GM19467 (cell line): ENCODE results near the gene ERFE.
"Not testable (repeated sequence)": the region's sequence is repeated elsewhere in the genome, so short reads cannot be mapped to it uniquely, and the experiment has no call there.

Source experiments
- ATAC-seq: cut with Tn5 transposase; IDR thresholded peaks from one replicate; pipeline ENCODE4 v1.9.1; 2021; ENCODE audit warnings: mild to moderate bottlenecking, moderate library complexity; ENCODE audit not compliant: unreplicated experiment

The ERFE gene

DNA sequence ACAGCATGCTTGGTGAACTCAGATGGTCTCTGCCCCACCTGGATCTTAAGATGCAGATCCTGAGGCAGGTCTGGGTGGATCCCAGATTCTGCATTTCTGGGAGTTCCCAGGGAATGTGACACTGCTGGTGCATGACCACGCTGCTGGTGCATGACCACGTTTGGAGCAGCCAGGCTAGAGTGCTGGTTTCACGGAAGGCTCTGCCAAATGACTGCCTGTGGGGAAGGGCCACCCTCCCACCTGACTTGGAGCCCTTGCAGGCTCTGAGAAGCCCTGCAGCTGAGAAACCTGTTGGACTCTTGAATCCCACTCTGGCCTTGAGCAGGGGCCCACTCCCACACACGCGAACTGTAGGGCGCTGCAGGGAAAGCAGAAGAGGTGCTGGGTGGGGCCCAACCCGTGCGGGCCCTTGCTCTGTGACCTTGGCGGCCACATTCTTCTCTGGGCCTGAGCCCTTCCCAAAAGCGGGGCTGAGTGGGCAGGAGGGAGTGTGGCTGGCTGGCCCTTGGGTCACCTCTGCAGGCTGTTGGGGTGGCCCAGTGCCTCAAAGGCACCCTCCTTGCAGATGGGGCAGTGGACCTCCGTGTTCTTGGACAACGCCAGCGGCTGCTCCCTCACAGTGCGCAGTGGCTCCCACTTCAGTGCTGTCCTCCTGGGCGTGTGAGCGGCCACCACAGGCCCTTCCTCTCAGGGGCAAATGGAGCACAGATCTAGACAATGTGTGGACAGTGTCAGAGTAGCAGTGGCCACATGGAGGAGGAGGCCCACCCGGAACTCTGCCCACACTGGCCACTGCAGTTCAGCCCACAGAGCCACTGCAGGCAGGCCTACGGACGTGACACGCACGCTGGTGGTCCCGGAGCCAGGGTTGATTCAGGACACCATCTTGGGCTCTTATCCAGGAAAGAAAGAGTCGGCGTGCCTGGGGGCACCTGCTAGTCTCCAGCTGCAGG is 7.9 kb downstream of the ERFE start:
- ATAC-seq: no peak

DNA sequence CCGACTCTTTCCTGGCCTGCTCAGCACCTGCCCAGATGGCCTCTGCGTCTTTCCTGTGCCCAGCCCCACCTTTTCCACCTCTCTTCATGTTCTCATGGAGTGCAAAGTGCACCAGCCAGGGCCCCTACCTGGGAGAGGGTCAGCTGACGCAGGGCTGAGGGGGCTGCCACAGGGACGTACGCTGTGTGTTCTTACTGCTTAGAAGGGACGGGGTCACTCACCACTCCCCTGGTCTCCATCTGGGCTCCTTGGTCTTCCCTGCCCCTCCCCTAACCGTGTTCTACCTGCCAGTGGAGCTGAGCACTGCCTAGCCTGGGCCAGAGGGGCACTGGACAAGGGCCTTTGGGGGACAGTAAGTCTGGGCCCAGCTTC is 8.6 kb downstream of the ERFE start:
- ATAC-seq: no peak

DNA sequence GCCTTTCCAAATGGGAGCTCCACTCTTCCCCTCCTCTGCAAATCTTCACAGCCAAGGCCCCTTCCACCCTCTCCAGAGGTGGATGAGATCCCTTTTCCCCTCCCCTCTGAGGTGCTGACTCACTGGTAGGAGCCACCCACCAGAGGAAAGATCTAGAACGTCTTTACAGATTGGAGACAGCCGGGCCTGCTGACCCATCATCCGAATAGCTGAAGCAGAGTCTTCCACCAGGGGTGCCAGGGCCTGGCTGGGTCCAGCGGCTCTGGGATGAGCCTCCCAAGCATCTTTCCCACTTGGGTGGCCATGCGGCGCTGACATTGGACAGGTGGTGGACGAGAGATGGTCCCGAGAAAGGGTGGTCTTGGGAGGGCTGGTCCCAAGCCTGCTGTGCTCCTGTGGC is 9.0 kb downstream of the ERFE start:
- ATAC-seq: no peak

DNA sequence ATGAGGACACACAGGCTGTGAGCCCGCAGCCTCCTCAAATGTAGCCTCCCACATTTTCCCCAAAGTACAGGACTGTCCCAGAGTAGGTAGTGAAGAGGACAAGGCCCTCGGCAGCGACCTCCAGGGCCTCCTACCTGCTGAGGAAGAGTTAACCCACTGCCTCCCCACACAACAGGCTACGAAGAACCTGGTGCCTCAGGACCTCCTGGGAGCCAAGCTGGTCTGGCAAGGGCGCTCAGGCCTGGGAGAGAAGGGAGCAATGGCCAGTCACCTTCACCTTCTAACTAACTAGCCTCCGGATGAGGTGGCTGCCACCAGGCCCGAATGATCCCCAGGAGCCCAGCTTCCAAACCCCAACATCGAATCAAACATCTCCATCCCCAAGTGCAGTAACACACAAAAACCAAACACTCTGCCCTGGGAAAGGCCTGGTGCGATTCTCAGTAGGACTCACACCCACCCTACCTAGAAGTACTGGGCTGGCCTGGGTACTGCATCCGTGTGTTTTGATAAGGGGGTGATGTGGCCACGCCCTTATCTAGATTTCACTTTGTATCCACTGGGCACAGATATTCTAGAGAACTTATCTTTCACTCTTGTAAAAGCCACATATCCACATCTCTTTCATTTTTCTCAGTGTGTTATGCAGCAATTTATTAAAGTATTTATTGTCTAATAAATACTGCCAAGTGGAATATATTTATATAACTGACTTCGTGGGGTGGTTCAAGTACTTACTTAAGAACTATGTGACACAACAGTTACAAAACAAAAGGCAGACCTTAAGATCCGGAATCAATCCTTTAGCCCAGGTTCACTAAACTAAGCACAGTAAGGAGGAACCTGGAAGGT is 9.7 kb downstream of the ERFE start:
- ATAC-seq: no peak

DNA sequence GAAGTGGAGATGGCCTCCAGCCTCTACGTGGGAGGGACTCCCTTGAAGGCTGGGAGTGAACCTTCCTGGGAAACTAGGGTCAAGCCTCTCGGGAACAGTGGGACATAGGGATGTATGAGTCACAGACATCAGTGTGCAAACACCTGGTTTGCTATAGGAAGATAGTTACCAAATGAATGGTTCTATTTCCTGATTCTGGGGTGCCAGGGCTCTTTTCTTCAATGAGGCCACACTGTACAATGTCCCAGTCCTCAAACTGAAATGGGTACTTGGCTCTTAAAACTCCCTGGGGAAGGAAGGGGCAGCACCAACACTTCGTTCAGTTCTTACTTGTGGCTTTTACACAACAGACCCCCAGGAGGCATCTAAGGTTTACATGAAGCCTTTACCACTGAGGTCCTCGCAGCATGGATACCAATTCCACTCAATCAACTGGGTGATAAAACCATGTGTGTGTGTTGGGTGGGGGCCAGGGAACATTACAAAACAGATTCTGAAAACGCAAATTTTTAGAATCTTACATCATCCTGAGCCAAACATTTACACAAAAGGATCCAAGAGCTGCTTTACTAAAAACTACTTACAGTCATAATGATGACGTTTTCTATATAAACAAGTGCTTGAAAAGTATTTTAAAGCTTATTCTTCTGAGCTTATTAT is 10.4 kb downstream of the ERFE start:
- no peak for ATAC-seq

DNA sequence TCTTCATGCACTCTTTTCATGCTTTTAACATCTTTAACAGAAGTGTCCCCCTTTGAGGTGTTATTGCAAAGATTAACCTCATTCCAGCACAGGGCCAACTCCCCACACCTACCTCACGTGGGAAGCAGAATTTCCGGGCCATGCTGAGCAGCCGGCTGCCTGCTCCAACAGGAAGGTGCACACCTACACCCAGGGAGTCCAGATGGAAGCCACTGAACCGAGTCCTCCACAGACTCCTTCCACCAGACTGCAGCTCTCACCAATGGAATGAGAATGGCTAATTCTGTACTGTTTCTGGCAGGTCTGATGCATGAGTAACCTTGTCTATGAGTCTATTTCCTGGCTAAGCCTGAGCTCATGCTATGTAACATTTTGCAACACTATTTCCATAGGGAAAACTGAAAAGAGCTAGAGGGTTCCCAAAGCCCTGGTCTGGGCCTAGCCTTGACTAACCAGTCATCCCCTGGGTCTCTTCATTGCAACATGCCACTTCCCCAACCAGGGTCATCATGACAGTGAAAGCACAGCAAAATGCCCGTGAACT is 11.0 kb downstream of the ERFE start:
- ATAC-seq: no peak

DNA sequence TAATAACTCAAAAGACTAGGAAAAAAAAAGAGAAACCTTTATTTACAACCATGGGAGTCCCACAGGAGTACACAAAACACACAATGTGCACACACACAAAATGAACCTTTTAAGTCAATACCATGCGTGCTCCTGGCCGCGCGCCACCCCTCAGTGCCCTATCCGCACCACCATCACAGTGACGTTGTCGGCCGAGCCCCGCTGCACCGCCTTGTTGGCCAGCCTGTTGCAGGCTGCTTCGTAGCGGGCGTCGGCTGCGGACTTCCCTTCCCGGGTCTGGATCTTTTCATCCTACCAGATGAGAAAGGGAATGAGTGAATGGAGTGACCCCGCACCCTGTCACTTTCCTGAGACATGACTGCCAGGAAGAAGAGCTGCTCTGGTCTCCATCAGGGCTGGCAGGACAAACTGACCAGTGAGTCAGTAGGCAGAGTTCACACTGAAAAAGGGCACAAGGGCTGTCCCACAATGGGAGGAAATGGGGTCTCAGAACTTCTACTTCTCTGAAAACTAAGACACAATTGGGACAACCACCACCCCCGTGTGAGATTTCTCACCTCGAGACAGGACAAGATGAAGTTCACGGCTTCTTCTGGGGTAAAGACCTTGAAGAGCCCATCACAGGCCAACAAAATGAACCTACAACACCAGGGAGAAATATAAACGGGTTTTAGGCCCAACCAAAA is 11.8 kb downstream of the ERFE start:
- ATAC-seq: no peak

DNA sequence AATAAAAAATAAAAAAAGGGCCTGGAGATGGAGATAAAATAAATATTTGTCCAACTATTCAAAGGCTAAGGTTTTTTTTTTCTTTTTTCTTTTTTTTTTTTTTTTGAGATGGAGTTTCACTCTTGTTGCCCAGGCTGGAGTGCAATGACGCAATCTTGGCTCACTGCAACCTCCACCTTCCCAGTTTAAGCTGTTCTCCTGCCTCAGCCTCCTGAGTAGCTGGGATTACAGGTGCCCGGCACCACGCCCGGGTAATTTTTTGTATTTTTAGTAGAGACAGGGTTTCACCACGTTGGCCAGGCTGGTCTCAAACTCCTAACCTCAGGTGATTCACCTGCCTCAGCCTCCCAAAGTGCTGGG is 12.3 kb downstream of the ERFE start:
- not testable (repeated sequence) for ATAC-seq

DNA sequence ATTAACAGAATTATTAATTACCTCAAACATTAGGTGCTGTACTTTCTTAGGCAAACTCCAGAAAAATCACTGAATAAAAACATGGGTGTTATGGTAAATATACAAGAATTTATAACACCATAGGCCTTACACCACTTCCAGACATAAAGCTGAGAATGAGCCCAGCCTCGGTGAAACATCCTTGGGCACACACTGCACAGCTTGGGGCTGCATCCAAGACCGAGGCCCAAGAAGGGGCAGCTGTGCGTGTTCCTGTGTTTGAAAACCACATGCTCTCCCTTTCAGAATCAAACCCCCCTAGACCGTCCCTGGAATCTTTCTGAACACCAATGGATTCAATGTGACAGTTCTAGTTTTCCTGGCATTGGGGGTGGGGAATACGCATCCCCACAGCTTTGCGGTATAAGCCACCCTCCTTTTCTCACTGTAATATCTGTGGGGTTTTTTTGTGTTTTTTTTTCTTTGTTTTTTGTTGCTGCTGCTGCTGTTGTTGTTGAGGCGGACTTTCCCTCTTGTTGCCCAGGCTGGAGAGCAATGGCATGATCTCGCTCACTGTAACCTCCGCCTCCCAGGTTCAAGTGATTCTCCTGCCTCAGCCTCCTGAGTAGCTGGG is 12.9 kb downstream of the ERFE start:
- ATAC-seq: no peak

DNA sequence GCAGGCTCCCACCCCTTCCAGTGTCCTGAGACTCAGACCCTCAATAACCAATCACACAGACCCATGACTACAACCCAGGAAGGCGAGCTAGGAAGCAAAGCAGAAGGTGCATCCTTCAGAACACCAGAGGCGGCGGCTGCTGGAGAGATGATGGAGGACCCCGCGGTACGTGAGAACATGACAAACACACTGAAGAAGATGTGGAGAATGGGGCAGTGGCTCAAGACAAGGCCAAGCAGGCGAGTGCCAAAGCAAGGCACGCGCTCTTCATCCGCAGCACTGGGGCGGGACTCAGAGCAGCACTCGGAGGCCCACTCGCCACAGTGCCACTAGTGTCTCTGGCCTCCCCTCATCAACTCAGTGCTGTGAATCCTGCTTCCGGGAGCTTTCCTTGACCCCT is 13.7 kb downstream of the ERFE start:
- no peak for ATAC-seq

DNA sequence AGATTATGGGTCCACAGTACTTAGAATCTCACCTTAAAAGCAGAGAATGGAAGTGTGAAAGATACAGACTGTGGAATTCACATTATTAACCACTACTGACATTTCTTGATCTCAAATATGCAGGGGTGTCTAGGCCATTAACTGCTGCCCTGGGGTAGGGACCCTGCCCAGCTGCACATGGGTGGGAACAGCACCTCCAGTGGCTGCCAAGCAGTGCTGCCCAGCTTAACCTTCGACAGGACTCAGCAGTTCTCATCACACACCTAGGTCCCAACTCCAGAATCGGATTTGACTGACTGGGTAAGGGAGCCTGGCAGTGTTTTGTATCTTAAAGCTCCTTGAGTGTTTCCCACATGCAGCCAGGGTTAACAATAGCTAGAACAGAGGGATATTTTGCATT is 14.9 kb downstream of the ERFE start:
- ATAC-seq: no peak

DNA sequence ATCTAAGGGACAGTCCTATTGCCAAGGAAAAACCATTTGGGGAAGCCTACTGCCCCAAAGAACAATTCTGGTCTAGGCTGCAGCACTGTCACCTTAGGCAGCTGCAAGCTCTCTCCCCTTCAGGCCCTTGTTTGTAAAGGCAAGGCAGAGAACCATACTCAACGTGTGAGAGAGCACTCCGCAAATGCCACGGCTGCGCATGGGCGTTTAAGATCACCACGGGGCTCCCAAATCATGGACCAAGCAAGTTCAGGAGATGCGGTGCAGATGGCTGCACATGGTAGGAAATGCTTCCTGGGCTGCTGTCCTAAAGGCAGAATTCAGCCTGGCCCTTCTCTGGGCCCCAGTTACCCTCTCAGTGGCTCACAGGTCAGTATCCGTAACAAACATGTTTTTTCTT is 15.5 kb downstream of the ERFE start:
- ATAC-seq: no peak

DNA sequence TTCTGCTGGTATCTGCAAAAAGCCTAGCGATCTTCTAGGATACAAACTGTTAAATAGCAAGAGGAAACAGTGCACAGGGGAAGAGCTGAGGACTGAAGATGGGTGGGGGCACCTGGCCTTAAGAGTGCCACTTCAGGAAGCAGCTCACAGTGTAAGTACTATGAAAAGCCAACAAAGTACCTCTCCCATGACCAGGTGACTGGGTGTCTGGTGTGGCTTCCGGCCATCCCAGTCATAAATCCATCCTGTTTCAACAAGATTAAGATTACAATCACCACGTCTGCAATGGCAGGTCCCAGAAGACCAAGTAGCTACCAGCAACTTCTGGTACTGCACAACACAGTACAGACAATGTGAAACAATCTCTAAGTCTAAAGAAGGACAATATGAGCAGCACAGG is 15.9 kb downstream of the ERFE start:
- no peak for ATAC-seq

DNA sequence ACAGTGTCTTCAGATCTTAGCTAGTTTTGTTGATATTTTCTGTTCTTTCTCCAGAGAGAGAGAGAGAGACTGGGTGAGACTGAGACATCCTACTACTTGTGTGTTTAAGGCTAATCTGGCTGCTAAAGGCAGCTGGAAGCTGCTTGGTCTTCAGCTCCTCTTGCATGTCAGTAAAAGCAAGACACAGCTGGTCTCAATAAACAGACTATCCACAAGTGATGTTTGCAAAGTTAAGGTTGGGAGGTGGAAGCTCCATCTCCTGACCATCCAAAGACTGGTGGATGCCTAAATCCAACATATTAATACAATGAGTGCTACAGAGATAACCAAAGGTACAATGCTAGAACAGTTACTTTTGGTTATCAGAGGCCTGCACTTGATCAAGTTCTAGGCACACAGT is 17.8 kb downstream of the ERFE start:
- no peak for ATAC-seq

DNA sequence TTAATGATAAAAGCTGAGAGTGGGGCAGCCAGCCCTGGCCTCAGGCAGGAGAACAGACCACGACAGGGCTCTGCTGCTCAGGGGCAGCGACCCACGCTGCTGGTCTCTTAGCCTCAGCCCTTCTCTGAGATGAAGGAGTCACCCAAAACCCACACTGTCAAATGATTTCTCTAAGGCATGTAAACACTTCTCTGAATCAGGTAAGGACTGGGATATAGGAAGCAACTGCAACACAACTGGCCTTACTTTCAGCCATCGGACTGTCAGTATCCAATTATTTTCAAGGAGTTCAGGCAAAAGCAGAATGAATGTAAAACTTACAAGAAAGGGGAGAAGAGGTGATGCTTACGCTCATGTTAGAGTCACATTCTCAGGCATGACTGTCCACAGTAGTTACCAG is 21.8 kb downstream of the ERFE start:
- no peak for ATAC-seq

DNA sequence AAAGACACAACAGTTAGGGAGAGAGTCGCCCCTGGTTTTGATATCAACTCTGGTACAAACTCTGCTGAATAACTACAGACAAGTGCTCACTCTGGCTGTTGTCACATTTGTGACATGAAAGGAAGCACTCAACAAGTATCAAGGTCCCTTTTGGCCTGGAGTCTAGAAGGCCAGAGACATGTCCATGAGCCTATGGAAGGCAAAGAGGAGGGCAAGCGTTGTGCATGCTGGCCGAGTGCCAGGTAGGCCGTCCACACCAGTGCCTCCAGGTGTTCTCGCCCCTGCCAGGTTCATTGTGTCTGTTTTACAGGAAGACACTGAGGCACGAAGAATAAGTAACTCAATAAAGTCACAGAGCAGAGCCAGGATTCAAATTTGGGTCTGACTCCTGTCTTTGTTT is 23.6 kb downstream of the ERFE start:
- ATAC-seq: no peak

DNA sequence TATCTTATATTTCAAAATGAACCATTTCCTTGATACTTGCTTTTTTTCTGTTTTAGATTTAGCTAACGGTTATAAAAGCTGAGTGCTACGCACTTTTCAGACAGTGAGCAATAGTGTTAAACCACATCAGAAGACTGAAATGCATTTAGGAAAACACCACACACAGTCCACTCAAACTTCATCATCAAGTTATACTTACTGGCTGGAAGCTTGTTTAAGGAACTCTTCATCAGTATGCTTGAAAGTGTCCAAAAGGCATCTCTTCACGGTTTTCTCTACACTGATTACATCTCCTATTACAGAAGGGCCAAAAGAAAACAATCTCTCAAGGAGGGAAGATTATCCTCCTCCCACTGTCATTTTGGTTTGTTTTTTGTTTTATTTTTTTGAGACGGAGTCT is 25.1 kb downstream of the ERFE start:
- no peak for ATAC-seq

DNA sequence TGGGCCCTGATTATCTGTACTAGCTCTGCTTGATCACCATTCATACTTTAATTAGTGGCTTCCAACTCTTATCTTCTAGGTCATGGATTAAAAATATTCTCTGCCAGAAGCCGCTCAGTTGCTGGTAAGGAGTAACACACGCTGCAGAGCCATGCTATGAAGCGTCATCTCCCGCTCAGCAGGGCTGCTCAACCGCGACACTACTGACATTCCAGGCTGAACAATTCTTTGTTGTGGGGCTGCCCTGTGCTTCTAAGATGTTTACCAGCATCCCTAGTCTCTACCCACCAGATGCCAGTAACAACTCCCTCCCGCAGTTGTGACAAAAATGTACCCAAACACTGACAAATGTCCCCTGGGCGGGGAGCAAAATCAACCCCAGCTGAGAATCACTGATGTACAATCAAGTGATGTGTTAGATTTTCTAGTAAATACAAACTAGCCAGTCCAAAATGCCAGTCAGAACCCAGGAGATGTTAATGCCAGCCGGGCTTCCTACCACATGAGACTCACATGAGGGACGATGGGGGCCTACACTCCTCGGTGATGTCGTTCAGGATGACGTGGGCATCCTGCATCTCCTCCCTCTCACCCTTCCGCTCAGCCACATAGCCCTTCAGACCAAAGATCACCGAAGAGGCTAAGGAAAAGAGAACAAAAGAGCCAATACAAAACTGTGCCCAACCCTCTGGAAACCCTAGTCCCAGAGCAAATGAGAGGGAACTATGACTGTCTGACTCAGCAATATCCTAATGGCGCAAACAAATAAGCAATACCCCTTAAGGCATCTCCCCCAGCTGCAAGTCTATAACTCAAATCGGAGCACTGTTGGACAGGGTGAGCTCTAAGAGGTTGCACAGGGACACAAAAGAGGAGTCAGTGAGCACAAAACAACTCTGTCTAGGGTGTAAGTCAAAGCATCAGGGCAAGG is 29.1 kb downstream of the ERFE start:
- no peak for ATAC-seq

DNA sequence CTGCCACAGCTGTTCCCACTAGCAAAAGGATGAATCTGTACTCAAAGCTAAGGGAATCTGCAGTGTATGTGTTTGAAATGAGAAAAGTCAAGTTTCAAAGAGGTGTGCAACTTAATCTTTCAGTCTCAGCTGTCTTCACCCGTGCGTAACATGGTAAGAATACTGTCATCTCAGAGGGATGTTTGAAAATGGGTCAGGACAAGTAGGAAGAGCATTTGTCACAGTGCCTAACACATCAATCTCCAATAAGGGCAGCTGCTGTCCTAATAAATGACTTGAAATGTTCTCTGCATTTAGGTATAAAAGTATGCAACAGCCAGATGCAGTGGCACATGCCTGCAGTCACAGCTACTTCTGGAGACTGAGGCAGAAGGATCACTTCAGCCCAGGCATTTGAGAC is 31.7 kb downstream of the ERFE start:
- no peak for ATAC-seq
